Stimulated activated CD8-positive, alpha-beta memory T cell treated with anti-CD3 and anti-CD28 coated beads, Interleukin-12 subunit alpha, Interleukin-12 subunit beta, amount 100 ng/mL, for 1 hour (primary cell): Measurements from ENCODE around the gene TTC34.
"Not testable (repeated sequence)": the region's sequence is repeated elsewhere in the genome, so short reads cannot be mapped to it uniquely, and the experiment has no call there.

Source experiments
- DNase-seq: peaks from one replicate; pipeline ENCODE4 v3.0.0-alpha.2; 2020; ENCODE audit warnings: low read depth

Gene TTC34

DNA sequence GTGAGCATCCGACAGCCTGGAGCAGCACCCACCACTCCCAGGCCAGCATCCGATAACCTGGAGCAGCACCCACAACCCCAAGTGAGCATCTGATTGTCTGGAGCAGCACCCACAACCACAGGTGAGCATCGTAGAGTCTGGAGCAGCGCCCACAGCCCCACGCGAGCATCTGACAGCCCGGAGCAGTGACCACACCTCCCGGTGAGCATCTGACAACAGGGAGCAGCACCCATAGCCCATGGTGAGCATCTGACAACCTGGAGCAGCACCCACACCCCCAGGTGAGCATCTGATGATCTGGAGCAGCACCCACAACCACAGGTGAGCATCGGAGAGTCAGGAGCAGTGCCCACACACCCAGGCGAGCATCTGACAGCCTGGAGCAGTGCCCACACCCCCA lies 143.6 kb downstream of the TTC34 start:
- DNase-seq = not testable (repeated sequence)

DNA sequence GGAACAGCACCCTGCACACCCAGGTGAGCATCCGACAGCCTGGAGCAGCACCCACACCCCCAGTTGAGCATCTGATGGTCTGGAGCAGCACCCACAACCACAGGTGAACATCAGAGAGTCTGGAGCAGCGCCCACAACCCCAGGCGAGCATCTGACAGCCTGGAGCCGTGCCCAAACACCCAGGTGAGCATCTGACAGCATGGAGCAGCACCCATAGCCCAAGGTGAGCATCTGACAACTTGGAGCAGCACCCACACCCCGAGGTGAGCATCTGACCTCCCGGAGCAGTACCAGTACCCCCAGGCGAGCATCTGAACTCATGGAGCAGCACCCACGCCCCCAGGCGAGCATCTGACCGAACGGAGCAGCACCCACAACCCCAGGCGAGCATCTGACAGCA lies 144.4 kb downstream of the TTC34 start:
- DNase-seq = not testable (repeated sequence)

DNA sequence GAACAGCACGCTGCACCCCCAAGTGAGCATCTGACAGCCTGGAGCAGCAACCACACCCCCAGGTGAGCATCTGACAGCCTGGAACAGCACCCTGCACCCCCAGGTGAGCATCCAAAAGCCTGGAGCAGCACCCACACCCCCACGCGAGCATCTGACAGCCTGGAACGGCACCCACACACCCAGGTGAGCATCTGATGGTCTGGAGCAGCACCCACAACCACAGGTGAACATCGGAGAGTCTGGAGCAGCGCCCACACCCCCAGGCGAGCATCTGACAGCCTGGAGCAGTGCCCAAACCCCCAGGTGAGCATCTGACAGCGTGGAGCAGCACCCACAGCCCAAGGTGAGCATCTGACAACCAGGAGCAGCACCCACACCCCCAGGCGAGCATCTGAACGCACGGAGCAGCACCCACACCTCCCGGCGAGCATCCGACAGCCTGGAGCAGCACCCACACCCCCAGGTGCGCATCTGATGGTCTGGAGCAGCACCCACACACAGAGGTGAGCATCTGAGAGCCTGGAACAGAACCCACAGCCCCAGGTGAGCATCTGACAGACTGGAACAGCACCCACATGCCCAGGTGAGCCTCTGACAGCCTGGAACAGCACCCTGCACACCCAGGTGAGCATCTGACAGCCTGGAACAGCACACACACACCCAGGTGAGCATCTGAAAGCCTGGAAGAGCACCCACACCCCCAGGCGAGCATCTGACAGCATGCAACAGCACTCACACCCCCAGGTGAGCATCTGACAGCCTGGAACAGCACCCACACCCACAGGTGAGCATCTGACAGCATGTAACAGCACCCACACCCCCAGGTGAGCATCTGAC lies 145.7 kb downstream of the TTC34 start:
- DNase-seq = not testable (repeated sequence)

DNA sequence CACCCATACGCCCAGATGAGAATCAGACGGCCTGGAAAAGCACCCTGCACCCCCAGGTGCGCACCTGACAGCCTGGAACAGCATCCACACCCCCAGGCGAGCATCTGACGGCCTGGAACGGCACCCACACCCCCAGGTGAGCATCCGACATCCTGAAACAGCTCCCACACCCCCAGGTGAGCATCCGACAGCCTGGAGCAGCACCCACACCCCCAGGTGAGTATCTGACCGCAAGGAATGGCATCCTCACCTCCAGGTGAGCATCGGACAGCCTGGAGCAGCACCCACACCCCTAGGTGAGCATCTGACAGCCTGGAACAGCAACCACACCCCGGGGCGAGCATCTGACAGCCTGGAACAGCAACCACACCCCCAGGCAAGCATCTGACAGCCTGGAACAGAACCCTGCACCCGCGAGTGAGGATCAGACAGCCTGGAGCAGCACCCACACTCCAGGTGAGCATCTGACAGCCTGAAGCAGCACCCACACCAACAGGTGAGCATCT lies 147.0 kb downstream of the TTC34 start:
- DNase-seq = not testable (repeated sequence)

DNA sequence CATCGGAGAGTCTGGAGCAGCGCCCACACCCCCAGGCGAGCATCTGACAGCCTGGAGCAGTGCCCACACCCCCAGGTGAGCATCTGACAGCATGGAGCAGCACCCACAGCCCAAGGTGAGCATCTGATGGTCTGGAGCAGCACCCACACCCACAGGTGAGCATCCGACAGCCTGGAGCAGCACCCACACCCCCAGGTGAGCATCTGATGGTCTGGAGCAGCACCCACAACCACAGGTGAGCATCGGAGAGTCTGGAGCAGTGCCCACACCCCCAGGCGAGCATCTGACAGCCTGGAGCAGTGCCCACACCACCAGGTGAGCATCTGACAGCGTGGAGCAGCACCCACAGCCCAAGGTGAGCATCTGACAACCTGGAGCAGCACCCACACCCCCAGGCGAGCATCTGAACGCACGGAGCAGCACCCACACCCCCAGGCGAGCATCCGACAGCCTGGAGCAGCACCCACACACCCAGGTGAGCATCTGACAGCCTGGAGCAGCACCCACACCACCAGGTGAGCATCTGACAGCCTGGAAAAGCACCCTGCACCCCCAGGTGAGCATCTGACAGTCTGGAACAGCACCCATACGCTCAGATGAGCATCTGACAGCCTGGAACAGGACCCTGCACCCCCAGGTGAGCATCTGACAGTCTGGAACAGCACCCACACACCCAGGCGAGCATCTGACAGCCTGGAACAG lies 147.6 kb downstream of the TTC34 start:
- not testable (repeated sequence) for DNase-seq

DNA sequence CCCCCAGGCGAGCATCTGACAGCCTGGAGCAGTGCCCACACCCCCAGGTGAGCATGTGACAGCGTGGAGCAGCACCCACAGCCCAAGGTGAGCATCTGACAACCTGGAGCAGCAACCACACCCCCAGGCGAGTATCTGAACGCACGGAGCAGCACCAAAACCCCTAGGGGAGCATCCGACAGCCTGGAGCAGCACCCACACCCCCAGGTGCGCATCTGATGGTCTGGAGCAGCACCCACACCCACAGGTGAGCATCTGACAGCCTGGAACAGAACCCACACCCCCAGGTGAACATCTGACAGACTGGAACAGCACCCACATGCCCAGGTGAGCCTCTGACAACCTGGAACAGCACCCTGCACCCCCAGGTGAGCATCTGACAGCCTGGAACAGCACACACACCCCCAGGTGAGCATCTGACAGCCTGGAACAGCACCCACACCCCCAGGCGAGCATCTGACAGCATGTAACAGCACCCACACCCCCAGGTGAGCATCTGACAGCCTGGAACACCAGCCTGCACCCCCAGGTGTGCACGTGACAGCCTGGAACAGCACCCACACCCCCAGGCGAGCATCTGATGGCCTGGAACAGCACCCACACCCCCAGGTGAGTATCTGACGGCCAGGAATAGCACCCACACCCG lies 148.4 kb downstream of the TTC34 start:
- DNase-seq = not testable (repeated sequence)

DNA sequence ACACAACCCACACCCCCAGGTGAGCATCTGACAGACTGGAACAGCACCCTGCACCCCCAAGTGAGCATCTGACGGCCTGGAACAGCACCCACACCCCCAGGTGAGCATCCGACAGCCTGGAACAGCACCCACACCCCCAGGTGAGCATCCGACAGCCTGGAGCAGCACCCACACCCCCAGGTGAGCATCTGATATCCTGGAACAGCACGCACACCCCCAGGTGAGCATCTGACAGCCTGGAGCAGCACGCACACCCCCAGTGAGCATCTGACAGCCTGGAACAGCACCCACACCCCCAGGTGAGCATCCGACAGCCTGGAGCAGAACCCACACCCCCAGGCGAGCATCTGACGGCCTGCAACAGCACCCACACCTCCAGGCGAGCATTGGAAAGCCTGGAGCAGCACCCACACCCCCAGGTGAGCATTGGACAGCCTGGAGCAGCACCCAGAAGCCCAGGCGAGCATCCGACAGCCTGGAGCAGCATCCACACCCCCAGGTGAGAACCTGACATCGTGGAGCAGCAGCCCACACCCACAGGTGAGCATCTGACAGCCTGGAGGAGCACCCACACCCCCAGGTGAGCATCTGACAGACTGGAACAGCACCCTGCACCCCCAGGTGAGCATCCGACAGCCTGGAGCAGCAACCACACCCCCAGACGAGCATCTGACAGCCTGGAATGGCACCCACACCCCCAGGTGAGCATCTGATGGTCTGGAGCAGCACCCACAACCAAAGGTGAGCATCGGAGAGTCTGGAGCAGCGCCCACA lies 149.2 kb downstream of the TTC34 start:
- DNase-seq = not testable (repeated sequence)

DNA sequence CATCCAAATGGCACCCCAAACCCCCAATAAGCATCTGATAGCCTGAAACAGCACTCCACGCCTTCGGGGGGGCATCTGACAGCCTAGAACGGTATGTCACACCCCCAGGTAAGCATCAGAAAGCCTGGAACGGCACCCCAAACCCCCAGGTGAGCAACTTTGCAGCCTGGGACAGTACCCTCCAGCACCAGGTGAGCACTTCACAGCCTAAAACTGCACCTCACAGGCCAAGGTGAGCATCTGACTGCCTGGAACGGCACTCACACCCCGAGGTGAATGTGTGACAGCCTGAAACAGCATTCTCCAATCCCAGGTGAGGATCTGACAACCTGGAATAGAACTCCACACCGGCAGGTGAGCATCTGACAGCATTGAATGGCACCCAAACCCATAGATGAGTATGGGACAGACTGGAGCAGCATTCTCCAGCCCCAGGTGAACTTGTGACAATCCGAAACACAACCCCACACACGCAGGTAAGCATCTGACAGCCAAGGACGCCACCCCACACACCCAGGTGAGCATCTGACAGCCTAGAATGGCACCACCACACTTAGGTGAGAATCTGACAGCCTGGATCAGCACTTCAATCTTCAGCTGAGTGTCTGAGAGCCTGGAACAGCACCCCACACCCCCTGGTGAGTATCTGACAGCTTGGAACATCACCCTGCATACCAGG lies 150.4 kb downstream of the TTC34 start:
- DNase-seq = no peak

DNA sequence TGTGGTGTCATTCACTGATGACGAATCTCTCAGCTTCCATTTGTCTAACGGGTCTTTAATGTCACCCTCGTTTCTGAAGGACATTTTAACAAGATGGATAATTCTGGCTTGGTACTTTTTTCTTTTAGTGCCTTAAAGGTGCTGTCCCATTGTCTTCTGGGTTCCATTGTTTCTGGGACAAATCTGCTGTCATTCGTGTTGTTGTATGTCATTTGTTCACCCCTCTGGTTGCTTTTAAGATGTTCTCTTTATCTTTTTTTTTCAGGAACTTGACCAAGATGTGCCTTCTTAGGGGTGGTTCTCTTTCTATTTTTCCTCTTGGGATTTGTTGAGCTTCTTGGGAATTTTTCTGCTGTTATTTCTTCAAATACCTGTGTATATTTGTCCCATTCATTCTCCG lies 154.7 kb downstream of the TTC34 start:
- no peak for DNase-seq

DNA sequence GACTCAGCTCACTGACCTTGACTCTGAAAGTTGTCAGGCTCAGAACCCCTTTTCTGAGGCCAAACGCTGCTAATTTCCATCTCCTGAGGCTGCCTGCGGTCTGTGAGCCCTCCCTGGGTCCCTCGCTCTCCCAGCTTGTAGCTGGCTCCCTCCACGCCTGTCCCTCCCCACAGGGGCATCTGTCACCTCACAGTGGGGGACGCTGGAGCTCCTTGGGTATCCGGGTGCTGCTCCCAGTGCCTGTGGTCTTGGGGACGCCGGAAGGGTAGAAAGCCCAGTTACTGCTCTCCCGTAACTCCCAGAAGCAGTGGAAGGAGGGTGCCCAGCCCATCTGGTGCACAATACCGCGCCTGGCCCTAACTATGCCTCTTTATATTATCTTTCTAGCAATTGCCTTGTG lies 155.7 kb downstream of the TTC34 start:
- DNase-seq = no peak

DNA sequence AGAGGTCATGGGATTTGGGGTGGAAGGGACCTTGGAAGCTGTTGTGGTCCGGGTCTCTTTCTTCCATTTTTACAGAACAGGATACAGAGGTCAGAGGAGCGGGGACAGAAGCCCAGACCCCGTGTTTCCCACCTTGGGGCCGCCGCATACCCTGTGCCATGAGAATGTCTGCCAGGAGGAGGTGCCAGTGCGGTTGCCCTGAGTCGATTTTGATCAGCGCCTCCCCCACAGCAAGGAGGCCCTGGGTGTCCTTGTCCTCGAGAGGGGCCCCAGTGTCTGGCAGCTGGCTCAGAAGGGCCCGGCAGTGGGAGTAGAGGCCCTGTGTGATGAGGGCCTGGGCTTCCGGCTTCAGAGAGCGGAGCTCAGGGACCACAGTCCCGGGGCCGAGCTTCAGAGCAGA lies 156.3 kb downstream of the TTC34 start:
- no peak for DNase-seq

DNA sequence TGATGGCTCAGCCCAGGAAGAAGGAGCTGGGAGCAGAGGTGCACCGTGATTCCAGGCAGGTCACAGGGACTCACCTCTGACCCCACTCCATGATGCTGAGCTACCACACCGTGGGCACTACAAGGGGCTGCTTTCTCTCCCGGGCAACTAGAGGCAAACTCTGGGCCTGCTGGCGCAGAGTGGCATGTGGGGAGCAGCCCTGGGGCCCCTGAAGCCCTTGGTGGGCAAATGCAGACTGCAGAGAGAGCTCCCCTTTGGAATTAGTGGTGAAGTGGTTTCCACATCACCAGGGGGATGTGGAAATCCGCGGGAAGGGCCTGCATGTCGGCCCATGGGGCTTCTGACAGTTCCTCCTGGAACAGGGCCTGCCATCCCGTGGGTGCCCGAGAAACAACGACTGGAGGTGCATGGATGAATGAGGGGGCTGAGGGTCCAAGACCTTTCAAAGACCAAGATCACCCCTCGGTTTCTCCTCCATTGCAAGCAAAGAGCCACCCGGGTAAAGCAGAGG lies 156.8 kb downstream of the TTC34 start:
- no peak for DNase-seq

DNA sequence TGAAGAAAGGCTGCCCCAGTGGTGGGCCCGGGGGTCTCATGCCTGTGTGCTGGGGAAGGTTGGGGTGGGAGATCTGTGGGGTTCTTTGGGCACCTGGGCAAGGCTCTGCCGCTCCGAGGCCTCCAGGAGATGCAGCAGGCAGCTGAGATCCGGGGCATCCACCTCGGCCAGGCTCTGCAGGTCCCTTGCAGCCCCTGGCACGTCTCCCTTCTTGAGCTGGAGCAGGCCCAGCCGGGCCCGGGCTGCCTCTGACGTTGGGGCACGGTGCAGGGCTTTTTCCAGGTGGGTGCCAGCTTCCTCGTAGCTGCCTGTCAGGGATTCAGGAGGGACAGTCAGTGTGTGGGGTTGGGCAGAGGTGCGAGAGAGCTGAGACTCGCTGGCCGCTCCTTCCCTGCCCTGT lies 157.3 kb downstream of the TTC34 start:
- DNase-seq = no peak

DNA sequence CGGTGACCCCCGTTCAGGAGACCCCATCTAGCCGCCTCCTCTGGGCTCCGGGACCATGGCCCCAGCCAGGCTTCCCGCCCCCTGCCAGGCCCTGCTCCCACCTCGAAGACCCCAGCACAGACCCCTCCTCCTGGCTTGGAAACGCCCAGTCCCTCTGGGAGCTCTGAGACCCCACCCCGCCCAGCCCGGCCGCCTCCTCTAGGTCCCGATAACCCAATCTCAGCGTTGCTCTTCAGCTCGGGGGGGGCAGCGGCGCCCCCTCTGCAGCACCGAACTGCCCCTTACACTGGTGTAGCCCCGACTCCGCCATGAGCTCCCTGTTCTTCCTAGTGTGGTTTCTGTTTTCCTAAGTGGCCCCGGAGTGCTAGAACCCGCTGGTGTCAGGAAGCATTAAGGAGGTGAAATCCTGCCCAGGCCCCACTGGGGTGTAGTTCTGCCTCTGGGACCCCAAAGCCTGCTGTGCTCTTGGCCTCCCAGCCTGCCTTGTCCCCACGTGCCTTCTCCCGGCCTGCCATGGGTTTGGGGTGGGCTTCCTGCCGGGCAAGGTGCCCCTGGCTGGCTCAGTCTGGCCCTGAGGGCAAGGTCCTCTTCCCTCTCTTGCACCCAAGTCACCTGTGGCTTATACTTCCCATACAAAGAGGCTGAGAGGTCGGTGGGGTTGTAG lies 157.9 kb downstream of the TTC34 start:
- DNase-seq = no peak

DNA sequence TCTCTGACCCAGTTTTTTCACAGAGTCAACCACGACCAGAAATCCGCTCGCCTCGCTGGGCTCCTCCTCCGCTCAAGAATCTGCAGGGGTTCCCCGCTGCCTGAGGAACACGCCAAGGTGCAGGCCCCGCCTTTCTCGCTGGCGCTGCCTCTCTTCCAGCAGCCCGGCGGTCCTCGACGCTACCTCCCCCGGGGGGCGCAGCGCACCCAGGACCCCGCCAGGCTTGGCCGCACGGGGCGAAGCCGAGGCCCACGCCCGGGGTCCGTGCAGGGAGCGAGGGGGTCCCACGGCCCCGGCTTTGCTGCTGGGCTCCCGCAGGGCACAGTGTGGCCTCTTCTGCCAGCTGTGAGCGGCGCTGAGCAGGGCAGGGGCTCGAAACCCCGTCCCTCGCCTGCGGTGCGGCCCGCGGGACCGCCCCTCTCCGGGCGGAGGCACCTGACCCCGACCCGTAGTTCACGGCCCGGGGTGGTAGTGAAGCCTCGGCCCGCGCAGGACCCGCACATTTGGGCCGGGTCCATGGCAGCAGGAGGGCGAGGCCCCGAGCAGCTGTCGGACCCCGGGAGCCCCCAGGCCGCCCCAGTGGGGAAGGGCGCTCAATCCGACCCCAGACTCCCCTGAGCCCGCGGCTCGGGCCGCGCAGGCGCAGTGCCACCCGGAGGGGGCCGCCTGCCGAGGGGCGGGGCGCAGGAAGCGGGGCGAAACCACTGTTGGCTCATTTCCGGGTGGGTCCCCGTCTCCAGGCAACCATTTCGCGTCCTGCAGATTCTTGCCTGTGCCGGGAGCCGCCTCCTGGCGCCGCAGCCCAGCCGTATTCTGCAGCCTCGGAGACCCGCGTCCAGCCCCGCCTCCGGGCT lies 158.7 kb downstream of the TTC34 start:
- peak; percentile 92 for DNase-seq

DNA sequence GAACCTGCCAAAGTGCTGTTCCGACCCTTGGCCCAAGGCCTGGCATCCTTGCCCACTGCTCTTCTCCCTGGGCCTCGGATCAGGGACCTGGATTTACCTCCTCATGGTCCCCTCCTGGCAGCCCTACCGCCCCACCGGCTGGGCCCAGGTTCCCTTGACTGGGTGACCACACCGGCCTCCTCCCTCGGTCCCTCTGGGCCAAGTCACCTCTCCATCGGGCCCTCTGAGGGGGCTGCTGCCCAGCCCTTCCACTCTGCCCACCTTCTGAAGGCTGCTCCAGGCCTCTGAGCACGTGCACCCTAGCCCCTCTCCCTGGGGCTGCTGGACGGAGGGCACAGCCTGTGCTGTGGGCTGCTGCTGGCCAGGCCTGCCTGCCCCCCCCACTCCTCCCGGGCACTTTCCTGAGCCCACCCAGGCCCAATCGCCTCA lies 159.3 kb downstream of the TTC34 start:
- DNase-seq = no peak

DNA sequence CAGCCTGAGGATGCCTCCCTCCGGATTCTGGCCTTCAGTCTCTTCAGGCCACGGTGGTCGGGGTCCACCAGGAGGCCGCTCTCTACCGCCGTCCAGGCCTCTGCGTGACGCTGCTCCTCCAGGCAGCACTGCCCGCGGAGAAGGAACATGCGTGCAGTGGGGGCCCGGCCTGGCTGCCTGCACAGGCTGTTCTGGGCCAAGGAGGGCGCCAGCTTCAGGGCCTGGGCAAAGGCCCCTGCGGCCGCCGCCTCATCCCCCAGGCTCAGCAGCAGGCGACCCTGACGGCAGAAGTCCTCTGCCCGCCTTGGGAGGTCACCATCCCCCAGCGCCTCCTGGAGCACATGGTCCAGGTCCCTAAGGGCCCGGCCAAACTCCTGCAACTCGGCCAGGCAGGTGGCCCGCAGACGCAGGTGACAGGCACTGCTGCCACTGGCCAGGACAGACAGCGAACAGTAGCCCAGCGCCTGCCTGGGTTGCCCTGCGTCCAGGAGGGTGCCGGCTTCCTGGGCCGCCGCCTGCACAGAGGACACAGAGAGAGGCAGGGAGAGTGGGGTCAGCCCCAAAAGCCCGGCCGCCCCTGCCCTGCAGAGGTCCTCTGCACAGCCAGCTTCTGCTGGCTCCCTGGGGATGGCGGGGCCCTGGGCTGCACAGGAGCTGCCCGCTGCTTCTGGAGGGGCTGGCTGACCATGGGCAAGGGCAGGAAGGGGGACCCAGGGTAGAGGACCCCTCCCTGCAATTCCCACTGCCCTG lies 159.9 kb downstream of the TTC34 start:
- DNase-seq = no peak

DNA sequence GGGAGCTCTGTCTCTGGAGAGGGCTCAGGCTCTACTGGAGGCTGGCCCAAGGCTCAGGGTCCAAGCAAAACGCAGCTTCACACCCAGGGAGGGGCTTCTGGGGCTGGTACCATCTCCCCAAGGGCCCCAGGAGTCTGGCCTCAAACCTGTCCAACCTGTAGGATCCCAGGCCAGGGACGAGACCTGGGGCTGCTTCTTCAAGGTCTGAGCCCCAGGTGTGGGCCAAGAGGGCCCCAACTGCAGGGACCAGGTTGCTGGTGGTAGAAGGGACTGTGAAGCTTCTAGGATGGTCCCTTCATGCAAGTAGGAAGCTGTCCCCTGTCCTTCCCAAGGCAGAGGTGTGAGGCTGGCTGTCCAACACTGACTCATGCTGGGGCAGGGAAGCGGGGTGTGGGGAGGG lies 160.9 kb downstream of the TTC34 start:
- no peak for DNase-seq
